ENCODE results near the gene NPS.

GRCh38 chr10:127553417-127553816 is 4.3 kb downstream of the NPS start:
- TF ChIP-seq, protein P1, sequence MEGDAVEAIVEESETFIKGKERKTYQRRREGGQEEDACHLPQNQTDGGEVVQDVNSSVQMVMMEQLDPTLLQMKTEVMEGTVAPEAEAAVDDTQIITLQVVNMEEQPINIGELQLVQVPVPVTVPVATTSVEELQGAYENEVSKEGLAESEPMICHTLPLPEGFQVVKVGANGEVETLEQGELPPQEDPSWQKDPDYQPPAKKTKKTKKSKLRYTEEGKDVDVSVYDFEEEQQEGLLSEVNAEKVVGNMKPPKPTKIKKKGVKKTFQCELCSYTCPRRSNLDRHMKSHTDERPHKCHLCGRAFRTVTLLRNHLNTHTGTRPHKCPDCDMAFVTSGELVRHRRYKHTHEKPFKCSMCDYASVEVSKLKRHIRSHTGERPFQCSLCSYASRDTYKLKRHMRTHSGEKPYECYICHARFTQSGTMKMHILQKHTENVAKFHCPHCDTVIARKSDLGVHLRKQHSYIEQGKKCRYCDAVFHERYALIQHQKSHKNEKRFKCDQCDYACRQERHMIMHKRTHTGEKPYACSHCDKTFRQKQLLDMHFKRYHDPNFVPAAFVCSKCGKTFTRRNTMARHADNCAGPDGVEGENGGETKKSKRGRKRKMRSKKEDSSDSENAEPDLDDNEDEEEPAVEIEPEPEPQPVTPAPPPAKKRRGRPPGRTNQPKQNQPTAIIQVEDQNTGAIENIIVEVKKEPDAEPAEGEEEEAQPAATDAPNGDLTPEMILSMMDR (IDR thresholded peaks at IDR 0.05 in 8 of 11, conservative IDR thresholded peaks at IDR 0.05 in 3 of 11), result no peak
- TF ChIP-seq POLR2AphosphoS5 (IDR thresholded peaks at IDR 0.05), result no peak

All from spleen (tissue), 7 donors.